ENCODE measurements around the gene USP38. TPM values are rescaled to one million over a fixed set of nuclear protein-coding genes. Genes with fewer than 3 reads are reported as not detected.

The USP38 gene
- total and polyA plus RNA-seq, 3 donors from 2014 or later = 21.2 to 23.8 (median 22.9) TPM

DNA sequence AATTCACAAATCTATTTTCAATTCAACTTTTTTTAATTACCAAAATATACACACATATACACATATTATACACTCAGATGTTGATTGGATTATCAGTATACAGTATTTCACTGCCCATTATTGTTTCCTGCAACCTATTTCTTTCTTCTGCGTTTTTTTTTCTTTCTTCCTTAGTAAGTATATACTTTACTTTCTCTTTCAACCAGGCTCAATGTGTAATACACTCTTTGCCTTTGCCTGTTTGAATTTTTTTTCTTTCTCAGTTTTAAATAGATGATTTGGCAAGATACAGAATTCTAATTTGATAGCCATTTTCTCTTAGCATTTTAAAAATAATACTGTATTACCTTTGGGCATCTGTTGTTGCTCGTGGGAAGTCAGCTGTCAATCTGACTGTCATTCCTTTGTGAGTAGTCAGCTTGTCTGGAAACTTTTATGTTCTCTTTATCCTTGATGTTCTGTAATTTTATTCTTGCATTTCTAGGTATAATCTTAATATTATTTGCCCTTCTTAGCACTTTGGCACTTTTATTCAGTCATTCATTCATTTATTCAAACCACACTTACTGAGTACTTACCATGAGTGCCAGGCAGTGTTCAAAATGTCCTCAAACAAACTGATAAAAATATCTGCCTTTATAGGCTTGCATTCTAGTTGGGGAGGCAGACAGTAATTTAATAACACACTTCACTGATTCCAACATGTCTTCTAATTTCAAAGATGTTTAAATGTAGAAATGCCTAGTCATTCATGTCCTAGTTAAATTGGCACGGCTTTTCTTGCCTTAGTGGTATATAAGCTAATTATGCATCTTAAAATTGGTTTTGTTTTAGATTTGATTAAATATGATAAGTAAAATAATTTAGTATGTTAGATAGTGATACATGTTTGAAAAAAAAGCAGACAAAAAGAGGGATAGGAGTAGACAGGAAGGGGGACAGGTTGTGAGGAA lies 3.7 kb downstream of the USP38 start:
- WGBS, 2 donors = 61 to 63% methylated on average over 3 of the region's 3 CpGs
- Histone ChIP-seq H3K27ac (no peak overlapping the region), H3K36me3 (ENCODE audit: low read depth, missing control alignments) (no peaks in the 10 kb centered on the region), H3K4me1 (peaks cover 19% of the 10 kb centered on the region), H3K4me3 (no peak overlapping the region), H3K27me3 (no peaks in the 10 kb centered on the region), H3K9me3 (no peaks in the 10 kb centered on the region)
- intact Hi-C loops (cut with DNase I; ENCODE audit: low total_unique reads) = no loop called here
- TF ChIP-seq, protein P1, sequence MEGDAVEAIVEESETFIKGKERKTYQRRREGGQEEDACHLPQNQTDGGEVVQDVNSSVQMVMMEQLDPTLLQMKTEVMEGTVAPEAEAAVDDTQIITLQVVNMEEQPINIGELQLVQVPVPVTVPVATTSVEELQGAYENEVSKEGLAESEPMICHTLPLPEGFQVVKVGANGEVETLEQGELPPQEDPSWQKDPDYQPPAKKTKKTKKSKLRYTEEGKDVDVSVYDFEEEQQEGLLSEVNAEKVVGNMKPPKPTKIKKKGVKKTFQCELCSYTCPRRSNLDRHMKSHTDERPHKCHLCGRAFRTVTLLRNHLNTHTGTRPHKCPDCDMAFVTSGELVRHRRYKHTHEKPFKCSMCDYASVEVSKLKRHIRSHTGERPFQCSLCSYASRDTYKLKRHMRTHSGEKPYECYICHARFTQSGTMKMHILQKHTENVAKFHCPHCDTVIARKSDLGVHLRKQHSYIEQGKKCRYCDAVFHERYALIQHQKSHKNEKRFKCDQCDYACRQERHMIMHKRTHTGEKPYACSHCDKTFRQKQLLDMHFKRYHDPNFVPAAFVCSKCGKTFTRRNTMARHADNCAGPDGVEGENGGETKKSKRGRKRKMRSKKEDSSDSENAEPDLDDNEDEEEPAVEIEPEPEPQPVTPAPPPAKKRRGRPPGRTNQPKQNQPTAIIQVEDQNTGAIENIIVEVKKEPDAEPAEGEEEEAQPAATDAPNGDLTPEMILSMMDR (IDR thresholded peaks at IDR 0.05) = no peak
- no peak for TF ChIP-seq POLR2A (IDR thresholded peaks at IDR 0.05)
- DNase-seq = no peak

DNA sequence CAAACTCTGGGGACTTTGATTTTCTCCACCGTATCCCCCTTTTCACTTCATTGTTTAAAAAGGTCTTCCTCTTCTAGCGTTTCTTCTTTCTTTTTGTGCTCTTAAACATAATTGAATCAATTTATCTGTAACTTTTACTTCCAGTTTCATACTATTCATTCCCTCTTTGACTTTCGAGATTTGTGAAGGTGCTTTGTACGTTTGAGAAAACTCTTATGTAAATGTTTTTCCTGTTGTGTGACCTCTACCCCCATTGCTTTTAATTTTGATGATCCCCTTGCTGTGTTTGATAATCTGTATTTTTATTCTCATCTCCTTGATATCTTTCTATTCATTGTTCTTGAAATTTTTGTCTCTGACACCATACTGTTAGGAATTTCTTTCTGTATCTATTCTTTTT lies 4.8 kb downstream of the USP38 start:
- Histone ChIP-seq H3K9me3 (no peaks in the 10 kb centered on the region), H3K27ac (no peak overlapping the region), H3K4me3 (no peak overlapping the region), H3K36me3 (ENCODE audit: low read depth, missing control alignments) (no peaks in the 10 kb centered on the region), H3K27me3 (no peaks in the 10 kb centered on the region), H3K4me1 (peaks cover 14% of the 10 kb centered on the region)
- no peak for DNase-seq
- intact Hi-C loops (cut with DNase I; ENCODE audit: low total_unique reads) = no loop called here
- 64 to 69% methylated on average over 4 of the region's 4 CpGs for WGBS, 2 donors
- TF ChIP-seq, protein P1 (IDR thresholded peaks at IDR 0.05) = no peak
- no peak for TF ChIP-seq POLR2A (IDR thresholded peaks at IDR 0.05)

GRCh38 chr4:143195581-143195980 lies 10.9 kb downstream of the USP38 start:
- no peak for DNase-seq
- intact Hi-C loops (cut with DNase I; ENCODE audit: low total_unique reads) = no loop called here
- Histone ChIP-seq H3K4me1 (no peaks in the 10 kb centered on the region), H3K27ac (no peak overlapping the region), H3K4me3 (no peak overlapping the region), H3K27me3 (no peaks in the 10 kb centered on the region), H3K9me3 (no peaks in the 10 kb centered on the region), H3K36me3 (ENCODE audit: low read depth, missing control alignments) (no peaks in the 10 kb centered on the region)
- no peak for TF ChIP-seq POLR2A (IDR thresholded peaks at IDR 0.05)
- TF ChIP-seq, protein P1 (IDR thresholded peaks at IDR 0.05) = no peak

DNA sequence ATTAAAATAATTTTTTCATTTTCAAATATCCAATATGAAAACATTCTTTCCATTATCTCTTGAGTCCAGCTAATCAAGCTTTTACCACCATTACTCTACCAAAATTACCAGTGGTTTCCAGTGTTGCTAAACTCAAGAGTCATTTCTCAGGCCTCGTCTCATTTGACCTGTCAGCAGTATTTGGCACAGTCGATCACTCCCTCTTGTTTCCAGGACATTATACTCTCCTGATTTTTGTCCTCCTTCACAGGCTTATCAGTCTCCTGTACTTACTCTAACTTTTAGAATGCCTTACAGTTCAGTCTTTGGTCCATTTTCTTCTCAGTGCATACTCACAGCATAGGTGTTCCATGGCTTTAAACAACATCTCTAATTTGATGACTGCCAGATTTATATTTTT lies 11.6 kb downstream of the USP38 start:
- Histone ChIP-seq H3K9me3 (no peaks in the 10 kb centered on the region), H3K4me3 (no peak overlapping the region), H3K4me1 (no peaks in the 10 kb centered on the region), H3K27me3 (no peaks in the 10 kb centered on the region), H3K27ac (no peak overlapping the region), H3K36me3 (ENCODE audit: low read depth, missing control alignments) (no peaks in the 10 kb centered on the region)
- no peak for TF ChIP-seq POLR2A (IDR thresholded peaks at IDR 0.05)
- TF ChIP-seq, protein P1 (IDR thresholded peaks at IDR 0.05) = no peak
- DNase-seq = no peak
- WGBS, 2 donors = 86 to 90% methylated on average over 2 of the region's 2 CpGs
- intact Hi-C loops (cut with DNase I; ENCODE audit: low total_unique reads) = no loop called here

- Histone ChIP-seq H3K27me3 (no peaks in the 10 kb centered on the region), H3K4me1 (no peaks in the 10 kb centered on the region), H3K4me3 (no peak overlapping the region), H3K36me3 (ENCODE audit: low read depth, missing control alignments) (no peaks in the 10 kb centered on the region), H3K27ac (no peak overlapping the region), H3K9me3 (no peaks in the 10 kb centered on the region)
- no peak for DNase-seq
- WGBS, 2 donors = 86 to 93% methylated on average over 2 of the region's 2 CpGs
- no peak for TF ChIP-seq POLR2A (IDR thresholded peaks at IDR 0.05)
- TF ChIP-seq, protein P1 (IDR thresholded peaks at IDR 0.05) = no peak
- intact Hi-C loops (cut with DNase I; ENCODE audit: low total_unique reads) = no loop called here
These were observed 14.8 kb downstream of the USP38 start for GRCh38 chr4:143199503-143199902.
